ENCODE measurements around the gene CHI3L2. TPM values are rescaled to one million over a fixed set of nuclear protein-coding genes. Genes with fewer than 3 reads are reported as not detected.
A peak's percentile ranks its signal among the peaks of the same experiment; 100 is the strongest.

CHI3L2 gene
- total and polyA plus RNA-seq, 2 donors from 2014 or later: 5.8 to 27.2 TPM

DNA sequence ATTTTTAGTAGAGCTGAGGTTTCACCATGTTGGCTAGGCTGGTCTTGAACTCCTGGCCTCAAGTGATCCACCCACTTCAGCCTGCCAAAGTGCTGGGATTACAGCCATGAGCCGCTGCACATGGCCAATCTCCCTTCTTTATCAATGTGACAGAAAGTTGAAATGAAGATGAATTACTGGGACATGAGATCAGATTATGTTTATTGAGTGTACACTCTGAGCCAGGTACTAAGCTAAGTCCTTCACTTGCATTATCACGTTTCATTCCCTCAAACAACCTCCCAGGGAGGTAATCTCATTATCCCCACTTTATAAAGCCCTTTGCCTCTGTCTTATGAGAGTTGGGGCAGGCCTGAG lies 6.3 kb upstream of the CHI3L2 start:
- no peak overlapping the region for H3K27ac ChIP-seq (ENCODE audit: low read depth in 2 of 2, low read length in 2 of 2)
- no peak overlapping the region for H3K9ac ChIP-seq (ENCODE audit: low read length in 3 of 3)
- TF ChIP-seq, protein P1, sequence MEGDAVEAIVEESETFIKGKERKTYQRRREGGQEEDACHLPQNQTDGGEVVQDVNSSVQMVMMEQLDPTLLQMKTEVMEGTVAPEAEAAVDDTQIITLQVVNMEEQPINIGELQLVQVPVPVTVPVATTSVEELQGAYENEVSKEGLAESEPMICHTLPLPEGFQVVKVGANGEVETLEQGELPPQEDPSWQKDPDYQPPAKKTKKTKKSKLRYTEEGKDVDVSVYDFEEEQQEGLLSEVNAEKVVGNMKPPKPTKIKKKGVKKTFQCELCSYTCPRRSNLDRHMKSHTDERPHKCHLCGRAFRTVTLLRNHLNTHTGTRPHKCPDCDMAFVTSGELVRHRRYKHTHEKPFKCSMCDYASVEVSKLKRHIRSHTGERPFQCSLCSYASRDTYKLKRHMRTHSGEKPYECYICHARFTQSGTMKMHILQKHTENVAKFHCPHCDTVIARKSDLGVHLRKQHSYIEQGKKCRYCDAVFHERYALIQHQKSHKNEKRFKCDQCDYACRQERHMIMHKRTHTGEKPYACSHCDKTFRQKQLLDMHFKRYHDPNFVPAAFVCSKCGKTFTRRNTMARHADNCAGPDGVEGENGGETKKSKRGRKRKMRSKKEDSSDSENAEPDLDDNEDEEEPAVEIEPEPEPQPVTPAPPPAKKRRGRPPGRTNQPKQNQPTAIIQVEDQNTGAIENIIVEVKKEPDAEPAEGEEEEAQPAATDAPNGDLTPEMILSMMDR (IDR thresholded peaks at IDR 0.05; ENCODE audit: borderline replicate concordance, extremely low read depth, insufficient read depth): no peak
- DNase-seq (no peak), FAIRE-seq (no peak)
- H3K4me3 ChIP-seq (ENCODE audit: low read length in 3 of 3): no peak overlapping the region
- H3K36me3 ChIP-seq (ENCODE audit: control insufficient read depth in 2 of 3, insufficient read depth in 3 of 3, low read length in 3 of 3): no peaks in the 10 kb centered on the region
- H3K27me3 ChIP-seq (ENCODE audit: control insufficient read depth, insufficient read depth, low read length): no peaks in the 10 kb centered on the region
- intact Hi-C loops (cut with DNase I): loop anchor here (10.0 kb wide), 1 partner anchor 184 kb away; no protein-coding TSS in a partner anchor
- peaks cover 0 to 4% (median 0%) of the 10 kb centered on the region in 3 donors for H3K4me1 ChIP-seq (ENCODE audit: control insufficient read depth in 2 of 3, insufficient read depth in 2 of 3, low read depth in 1 of 3, low read length in 3 of 3)
- no peaks in the 10 kb centered on the region for H3K9me3 ChIP-seq (ENCODE audit: control insufficient read depth in 2 of 3, insufficient read depth in 1 of 3, low read length in 3 of 3)

DNA sequence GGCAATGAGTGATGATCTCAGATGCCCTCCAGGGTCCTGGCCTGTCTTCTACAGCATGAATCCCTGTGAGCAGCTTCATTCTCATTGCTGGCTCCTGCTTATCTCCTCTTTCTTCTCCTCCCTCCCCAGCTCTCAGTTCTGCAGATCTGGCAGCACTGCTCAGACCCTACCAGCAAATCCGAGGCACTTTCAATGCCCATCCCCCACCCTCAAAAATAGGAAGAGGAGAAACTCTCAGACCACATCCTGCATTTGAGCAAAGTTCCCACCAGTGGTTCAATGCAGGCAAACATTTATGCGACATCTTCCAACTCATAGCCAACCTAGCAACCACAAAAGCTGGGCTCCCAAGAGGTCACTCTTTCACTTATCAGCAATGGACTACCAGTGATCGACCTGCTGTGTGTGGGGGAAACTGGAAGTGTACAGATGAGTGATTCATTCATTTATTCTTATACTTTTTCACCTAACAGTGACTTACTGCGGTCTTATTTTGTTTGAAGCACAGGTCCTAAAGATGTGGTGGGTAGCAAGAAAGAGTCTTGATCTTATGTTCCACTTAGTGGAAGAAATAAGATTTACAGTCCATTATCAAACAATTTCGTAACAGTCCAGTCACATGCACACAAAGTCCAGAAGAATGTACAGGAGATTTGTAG lies 5.8 kb upstream of the CHI3L2 start:
- Histone ChIP-seq H3K4me3 (ENCODE audit: low read length in 3 of 3) (no peak overlapping the region), H3K27me3 (ENCODE audit: control insufficient read depth, insufficient read depth, low read length) (no peaks in the 10 kb centered on the region), H3K27ac (ENCODE audit: low read depth in 2 of 2, low read length in 2 of 2) (no peak overlapping the region), H3K9me3 (ENCODE audit: control insufficient read depth in 2 of 3, insufficient read depth in 1 of 3, low read length in 3 of 3) (no peaks in the 10 kb centered on the region), H3K9ac (ENCODE audit: low read length in 3 of 3) (no peak overlapping the region), H3K36me3 (ENCODE audit: control insufficient read depth in 2 of 3, insufficient read depth in 3 of 3, low read length in 3 of 3) (no peaks in the 10 kb centered on the region), H3K4me1 (ENCODE audit: control insufficient read depth in 2 of 3, insufficient read depth in 2 of 3, low read depth in 1 of 3, low read length in 3 of 3) (peaks cover 0 to 4% (median 0%) of the 10 kb centered on the region in 3 donors)
- DNase-seq (peak in 1 of 5 donors; percentile 6), FAIRE-seq (no peak)
- TF ChIP-seq, protein P1 (IDR thresholded peaks at IDR 0.05; ENCODE audit: borderline replicate concordance, extremely low read depth, insufficient read depth): no peak
- intact Hi-C loops (cut with DNase I): loop anchor here (10.0 kb wide), 1 partner anchor 183 kb away; no protein-coding TSS in a partner anchor

DNA sequence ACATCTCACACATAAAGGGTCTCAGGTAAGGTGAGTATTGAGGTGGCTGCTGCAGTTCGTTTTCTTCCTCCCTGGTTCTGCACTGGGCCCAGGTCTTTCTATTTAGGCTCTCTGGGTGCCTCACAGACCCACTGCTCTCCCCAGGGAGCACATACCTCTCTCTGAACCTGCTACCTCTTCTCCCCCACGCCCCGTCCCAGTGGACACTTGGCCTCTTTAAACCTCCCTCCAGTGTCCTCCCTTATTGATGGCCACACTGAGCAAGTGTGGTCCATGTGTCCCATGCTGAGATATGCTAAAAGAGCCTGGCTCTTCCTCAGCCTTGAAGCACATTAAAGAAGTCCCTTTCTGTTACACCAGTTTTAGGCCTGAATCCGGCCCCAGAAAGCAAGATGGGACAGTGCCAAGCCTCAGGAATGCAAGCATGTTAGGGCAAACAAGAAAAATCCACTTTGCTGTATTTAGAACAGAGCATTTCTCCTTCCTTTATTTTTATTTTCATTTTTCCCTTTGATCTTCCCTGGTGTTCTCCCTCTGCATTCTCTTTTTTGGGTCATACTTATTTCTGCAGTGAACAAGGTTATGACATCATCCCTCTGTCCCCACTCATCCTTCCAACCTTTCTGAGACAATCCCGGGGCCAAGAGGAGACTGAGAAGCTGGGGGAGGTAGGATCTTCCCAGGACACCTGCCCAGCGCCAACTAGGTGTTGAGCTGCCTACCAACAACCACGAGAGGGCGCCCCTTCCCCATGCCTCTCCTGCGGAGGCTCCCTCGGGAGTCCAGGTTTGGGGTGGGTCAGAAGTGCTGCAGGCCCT lies 5.0 kb upstream of the CHI3L2 start:
- H3K4me3 ChIP-seq (ENCODE audit: low read length in 3 of 3): no peak overlapping the region
- DNase-seq: peak; percentile 57 to 88 (median 72)
- no peak overlapping the region for H3K27ac ChIP-seq (ENCODE audit: low read depth in 2 of 2, low read length in 2 of 2)
- no peak overlapping the region for H3K9ac ChIP-seq (ENCODE audit: low read length in 3 of 3)
- FAIRE-seq: no peak
- H3K4me1 ChIP-seq (ENCODE audit: control insufficient read depth in 2 of 3, insufficient read depth in 2 of 3, low read depth in 1 of 3, low read length in 3 of 3): peaks cover 0 to 4% (median 0%) of the 10 kb centered on the region in 3 donors
- TF ChIP-seq, protein P1 (IDR thresholded peaks at IDR 0.05; ENCODE audit: borderline replicate concordance, extremely low read depth, insufficient read depth): peak; percentile 86
- intact Hi-C loops (cut with DNase I): loop anchor here (10.0 kb wide), 1 partner anchor 182 kb away; no protein-coding TSS in a partner anchor
- no peaks in the 10 kb centered on the region for H3K9me3 ChIP-seq (ENCODE audit: control insufficient read depth in 2 of 3, insufficient read depth in 1 of 3, low read length in 3 of 3)
- no peaks in the 10 kb centered on the region for H3K27me3 ChIP-seq (ENCODE audit: control insufficient read depth, insufficient read depth, low read length)
- H3K36me3 ChIP-seq (ENCODE audit: control insufficient read depth in 2 of 3, insufficient read depth in 3 of 3, low read length in 3 of 3): no peaks in the 10 kb centered on the region

Data from kidney (tissue), 14 donors.